GM23338 (cell line): ENCODE results near the gene HOMER1. TPM values are rescaled to one million over a fixed set of nuclear protein-coding genes. Genes with fewer than 3 reads are reported as not detected.

ENCODE experiments used
- ATAC-seq: fragments of 200-7000 bp; cut with Tn5 transposase; 3 replicates; pipeline ENCODE4 v1.9.1; 2020
- DNase-seq: peaks from one replicate; pipeline ENCODE4 v3.0.0-alpha.2; 2015; ENCODE audit warnings: low spot score
- H2AFZ ChIP-seq: fragments of 200-600 bp; sonication (generic); 2 replicates; pipeline ENCODE4 v1.8.0; 2016; ENCODE audit warnings: antibody characterized with exemption, mild to moderate bottlenecking, moderate library complexity
- H3F3A ChIP-seq: fragments of 200-600 bp; sonication (generic); replicated peaks from 2 replicates; pipeline ENCODE4 v1.8.0; 2017; ENCODE audit warnings: antibody characterized with exemption, mixed run types, low read depth
- H3K27ac ChIP-seq: fragments of 200-600 bp; sonication (generic); 2 replicates; pipeline ENCODE4 v1.6.1; 2016; ENCODE audit warnings: low read depth
- H3K27me3 ChIP-seq: fragments of 200-600 bp; sonication (generic); 2 replicates; pipeline ENCODE4 v1.8.0; 2016; ENCODE audit warnings: mild to moderate bottlenecking, mixed run types, moderate library complexity; ENCODE audit not compliant: insufficient read depth
- H3K36me3 ChIP-seq: fragments of 200-600 bp; sonication (generic); 2 replicates; pipeline ENCODE4 v1.8.0; 2016; ENCODE audit warnings: mild to moderate bottlenecking; ENCODE audit not compliant: insufficient read depth
- H3K4me1 ChIP-seq: fragments of 200-600 bp; sonication (generic); 2 replicates; pipeline ENCODE4 v1.8.0; 2016; ENCODE audit warnings: mild to moderate bottlenecking, moderate library complexity; ENCODE audit not compliant: insufficient read depth
- H3K4me2 ChIP-seq: fragments of 200-600 bp; sonication (generic); 2 replicates; pipeline ENCODE4 v1.7.1; 2017; ENCODE audit warnings: mixed run types
- H3K4me3 ChIP-seq: fragments of 200-600 bp; sonication (generic); 2 replicates; pipeline ENCODE4 v1.6.1; 2016; ENCODE audit warnings: mixed run types
- H3K79me2 ChIP-seq: fragments of 200-600 bp; sonication (generic); replicated peaks from 2 replicates; pipeline ENCODE4 v1.8.0; 2017; ENCODE audit warnings: mild to moderate bottlenecking; ENCODE audit not compliant: insufficient read depth
- H3K9me2 ChIP-seq: fragments of 200-600 bp; sonication (generic); 2 replicates; pipeline ENCODE4 v1.8.0; 2017; ENCODE audit not compliant: insufficient read depth
- H4K20me1 ChIP-seq: fragments of 200-600 bp; sonication (generic); replicated peaks from 2 replicates; pipeline ENCODE4 v1.8.0; 2017; ENCODE audit warnings: mild to moderate bottlenecking; ENCODE audit not compliant: insufficient read depth
- H3K27ac Mint-ChIP-seq: 2 replicates; pipeline ENCODE4 v1.8.0; 2020; ENCODE audit warnings: inconsistent platforms, mild to moderate bottlenecking, moderate library complexity, mixed read lengths
- H3K27me3 Mint-ChIP-seq: 3 replicates; pipeline ENCODE4 v1.8.0; 2022; ENCODE audit warnings: low read depth, mild to moderate bottlenecking, moderate library complexity, mixed read lengths, inconsistent platforms; ENCODE audit not compliant: insufficient read depth, poor library complexity
- H3K36me3 Mint-ChIP-seq: 3 replicates; pipeline ENCODE4 v1.8.0; 2021; ENCODE audit warnings: low read depth, mild to moderate bottlenecking, inconsistent platforms, moderate library complexity, mixed read lengths
- H3K4me1 Mint-ChIP-seq: 3 replicates; pipeline ENCODE4 v1.8.0; 2020; ENCODE audit warnings: mild to moderate bottlenecking, inconsistent platforms, mixed read lengths
- H3K4me3 Mint-ChIP-seq: 3 replicates; pipeline ENCODE4 v1.8.0; 2021; ENCODE audit warnings: moderate library complexity, mild to moderate bottlenecking, inconsistent platforms, mixed read lengths
- H3K9me3 Mint-ChIP-seq: 3 replicates; pipeline ENCODE4 v1.8.0; 2020; ENCODE audit warnings: moderate library complexity, mild to moderate bottlenecking, inconsistent platforms, mixed read lengths
- CREB1 ChIP-seq: fragments of 250-450 bp; sonication (Bioruptor Pico); IDR thresholded peaks from 2 replicates; pipeline ENCODE4 v1.5.0; 2020; ENCODE audit warnings: low read depth, mild to moderate bottlenecking, moderate library complexity
- CTCF ChIP-seq, 2 experiments: fragments of 200-600 bp in 1 of 2; sonication (generic) in 1 of 2; conservative IDR thresholded peaks; 2 replicates each; pipeline versions ENCODE4 v1.5.1 to v1.6.1; 2016 to 2017; ENCODE audit warnings: antibody characterized with exemption in 2 of 2, low read depth in 2 of 2, mild to moderate bottlenecking in 2 of 2, moderate library complexity in 1 of 2
- EZH2 ChIP-seq: fragments of 200-600 bp; sonication (generic); IDR thresholded peaks from one replicate; pipeline ENCODE4 v1.8.0; 2017; ENCODE audit warnings: antibody characterized with exemption, mild to moderate bottlenecking, low read depth; ENCODE audit not compliant: unreplicated experiment
- EZH2phosphoT487 ChIP-seq: fragments of 200-600 bp; sonication (generic); IDR thresholded peaks from one replicate; pipeline ENCODE4 v1.8.1; 2018; ENCODE audit warnings: antibody characterized with exemption; ENCODE audit not compliant: unreplicated experiment
- JUNB ChIP-seq: IDR thresholded peaks from one replicate; pipeline ENCODE4 v1.6.1; 2016; ENCODE audit warnings: antibody characterized with exemption; ENCODE audit not compliant: unreplicated experiment
- NANOG ChIP-seq: IDR thresholded peaks from 2 replicates; pipeline ENCODE4 v1.6.1; 2016; ENCODE audit warnings: antibody characterized with exemption, borderline replicate concordance
- POLR2AphosphoS5 ChIP-seq: IDR thresholded peaks from 2 replicates; pipeline ENCODE4 v1.6.1; 2016; ENCODE audit warnings: antibody characterized with exemption, low read depth
- REST ChIP-seq: IDR thresholded peaks from one replicate; pipeline ENCODE4 v1.6.1; 2018; ENCODE audit warnings: antibody characterized with exemption; ENCODE audit not compliant: unreplicated experiment
- ZNF114 ChIP-seq: fragments of 250-450 bp; sonication (Bioruptor Pico); IDR thresholded peaks from 2 replicates; pipeline ENCODE4 v1.5.0; 2020; ENCODE audit warnings: mild to moderate bottlenecking, moderate library complexity
- ZNF331 ChIP-seq: fragments of 250-450 bp; sonication (Bioruptor Pico); IDR thresholded peaks from 2 replicates; pipeline ENCODE4 v1.5.0; 2020; ENCODE audit warnings: low read depth, mild to moderate bottlenecking, moderate library complexity
- ZNF462 ChIP-seq: fragments of 250-450 bp; sonication (Bioruptor Pico); IDR thresholded peaks from 2 replicates; pipeline ENCODE4 v1.5.0; 2020; ENCODE audit warnings: mild to moderate bottlenecking, moderate library complexity
- polyA plus RNA-seq: library from polyadenylated mRNA; unstranded; fragments of >200 nt; fragmentation: Nextera tagmentation; extraction: Ambion mirVana; gene quantifications from 2 replicates; pipeline ENCODE4 v1.2.1, GENCODE V29; 2016
- total RNA-seq: library from RNA; depleted of rRNA; stranded (reverse); fragments of >200 nt; shearing (Covaris generic); gene quantifications from 2 replicates; pipeline ENCODE4 v1.2.3, GENCODE V29; 2014

Gene HOMER1
- total and polyA plus RNA-seq, 2 experiments from 2014 or later = 45.1 to 80.3 TPM

- no peaks in the 10 kb centered on the region for H3K9me3 Mint-ChIP-seq
- peaks cover 55% of the 10 kb centered on the region for H3K4me1 ChIP-seq
- H3K4me3 Mint-ChIP-seq = peak overlapping the region; percentile 3; the same call in 1 of the 3 replicates
- no peaks in the 10 kb centered on the region for H3F3A ChIP-seq
- H3K4me1 Mint-ChIP-seq = peaks cover 63% of the 10 kb centered on the region
- peaks cover 3% of the 10 kb centered on the region; the same call in 1 of the 3 replicates for H3K36me3 Mint-ChIP-seq
- no peaks in the 10 kb centered on the region for H3K27me3 Mint-ChIP-seq
- ATAC-seq (no peak), DNase-seq (no peak)
- H3K4me2 ChIP-seq = peak overlapping the region; percentile 9; the same call in 1 of the 2 replicates
- no peak for TF ChIP-seq NANOG
- TF ChIP-seq REST = no peak
- TF ChIP-seq ZNF114 (CRISPR knock-in tag) = no peak
- no peak for TF ChIP-seq EZH2phosphoT487
- no peak for TF ChIP-seq ZNF331 (CRISPR knock-in tag)
- no peak for TF ChIP-seq CREB1
- no peak for TF ChIP-seq POLR2AphosphoS5
- no peak for TF ChIP-seq JUNB
- no peak for TF ChIP-seq CTCF (conservative IDR thresholded peaks at IDR 0.05; ENCODE audit: low read depth in 2 of 2)
- no peak for TF ChIP-seq EZH2
- TF ChIP-seq ZNF462 = no peak
- H3K27ac ChIP-seq = no peak overlapping the region
- H4K20me1 ChIP-seq = peaks cover 21% of the 10 kb centered on the region
- H3K27ac Mint-ChIP-seq = no peak overlapping the region; the same call in 1 of the 2 replicates
- H3K79me2 ChIP-seq = peaks cover 100% of the 10 kb centered on the region
- no peak overlapping the region for H2AFZ ChIP-seq
- no peaks in the 10 kb centered on the region for H3K36me3 ChIP-seq
- no peaks in the 10 kb centered on the region for H3K27me3 ChIP-seq
- H3K4me3 ChIP-seq = no peak overlapping the region
- H3K9me2 ChIP-seq = no peaks in the 10 kb centered on the region
Observed at GRCh38 chr5:79507251-79508205, 6.4 kb downstream of the HOMER1 start.
